HFFc6 (cell line): ENCODE data around the gene LINC00305. TPM values are rescaled to one million over a fixed set of nuclear protein-coding genes. Genes with fewer than 3 reads are reported as not detected.

Experiments
- DNase-seq: peaks from one replicate; pipeline ENCODE4 v3.0.0-alpha.2; 2018
- H3K27ac Mint-ChIP-seq: 2 replicates; pipeline ENCODE4 v1.8.0; 2020; ENCODE audit warnings: mild to moderate bottlenecking, mixed read lengths
- H3K27me3 Mint-ChIP-seq: 2 replicates; pipeline ENCODE4 v1.8.0; 2021; ENCODE audit warnings: mild to moderate bottlenecking, moderate library complexity, mixed read lengths; ENCODE audit not compliant: insufficient read depth
- H3K36me3 Mint-ChIP-seq: 2 replicates; pipeline ENCODE4 v1.8.0; 2021; ENCODE audit warnings: low read depth, mixed read lengths
- H3K4me1 Mint-ChIP-seq: 2 replicates; pipeline ENCODE4 v1.8.0; 2020; ENCODE audit warnings: low read depth, mixed read lengths
- H3K4me3 Mint-ChIP-seq: 2 replicates; pipeline ENCODE4 v1.8.0; 2020; ENCODE audit warnings: mild to moderate bottlenecking, moderate library complexity, mixed read lengths
- H3K9me3 Mint-ChIP-seq: 2 replicates; pipeline ENCODE4 v1.8.0; 2020; ENCODE audit warnings: mild to moderate bottlenecking, mixed read lengths
- CTCF ChIP-seq: fragments of 200-600 bp; sonication (generic); IDR thresholded peaks from 2 replicates; pipeline ENCODE4 v1.5.0; 2021; ENCODE audit warnings: antibody characterized with exemption, mild to moderate bottlenecking
- total RNA-seq, 6 experiments: library from RNA; stranded (reverse); fragmentation: NEBNext Ultra II Directional; extraction: Animal tissue kit (Norgen Biotek cat#: 25700); gene quantifications; 2 replicates in 1 of 6; 3 replicates in 5 of 6; pipeline ENCODE4 v1.2.3, GENCODE V29; 2021

Gene LINC00305
- total RNA-seq, 6 experiments from 2014 or later, result not detected

DNA sequence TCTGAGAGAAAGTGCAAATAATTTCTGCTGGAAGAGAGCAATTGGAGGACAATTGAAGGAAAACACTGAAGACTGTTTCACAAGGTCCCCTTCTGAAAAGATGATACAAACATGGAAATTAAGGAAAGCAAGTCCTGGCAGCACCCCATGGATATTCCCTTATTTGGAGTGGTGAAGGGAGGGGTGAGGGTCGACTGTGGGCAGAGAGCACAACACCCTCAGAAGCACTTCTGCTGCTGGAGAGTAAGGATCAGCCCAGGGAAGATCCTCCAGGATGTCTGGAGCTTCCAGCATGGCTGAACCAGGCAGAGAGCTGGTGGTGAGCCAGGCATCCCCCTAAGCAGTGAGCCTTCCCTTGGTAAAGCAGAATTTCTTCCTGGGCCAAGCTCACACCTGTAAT, 54.7 kb downstream of the LINC00305 start:
- H3K4me3 Mint-ChIP-seq, result no peak overlapping the region
- H3K27ac Mint-ChIP-seq, result no peak overlapping the region
- TF ChIP-seq CTCF, result no peak
- no peak for DNase-seq
- H3K27me3 Mint-ChIP-seq, result peaks cover 5% of the 10 kb centered on the region
- H3K4me1 Mint-ChIP-seq, result no peaks in the 10 kb centered on the region
- no peaks in the 10 kb centered on the region for H3K36me3 Mint-ChIP-seq
- H3K9me3 Mint-ChIP-seq, result no peaks in the 10 kb centered on the region

DNA sequence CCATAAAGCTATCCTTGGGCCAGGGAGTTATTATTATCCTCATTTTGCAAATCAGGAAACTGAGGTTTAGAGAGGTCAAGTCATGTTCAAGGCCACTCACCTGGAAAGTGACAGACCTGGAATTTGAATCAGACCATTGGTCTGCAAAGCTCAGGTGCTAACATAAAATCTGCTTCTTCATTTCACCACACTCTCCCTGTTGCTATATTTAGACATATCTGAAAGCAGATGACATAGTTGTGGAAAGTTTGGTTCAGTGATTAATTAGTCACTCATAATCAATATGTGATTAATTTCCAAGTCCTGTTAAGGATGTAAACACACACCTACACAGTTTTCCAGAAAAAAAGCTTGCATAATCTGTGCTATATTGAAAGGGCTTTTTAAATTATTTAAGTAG, 57.4 kb downstream of the LINC00305 start:
- no peaks in the 10 kb centered on the region for H3K4me1 Mint-ChIP-seq
- no peak overlapping the region for H3K4me3 Mint-ChIP-seq
- H3K9me3 Mint-ChIP-seq, result no peaks in the 10 kb centered on the region; the same call in 1 of the 2 replicates
- no peak for TF ChIP-seq CTCF
- H3K36me3 Mint-ChIP-seq, result no peaks in the 10 kb centered on the region
- no peak overlapping the region for H3K27ac Mint-ChIP-seq
- no peak for DNase-seq
- peaks cover 1% of the 10 kb centered on the region; the same call in 1 of the 2 replicates for H3K27me3 Mint-ChIP-seq

- H3K36me3 Mint-ChIP-seq, result no peaks in the 10 kb centered on the region
- no peak overlapping the region for H3K27ac Mint-ChIP-seq
- H3K4me3 Mint-ChIP-seq, result no peak overlapping the region
- peaks cover 1% of the 10 kb centered on the region; the same call in 1 of the 2 replicates for H3K27me3 Mint-ChIP-seq
- DNase-seq, result no peak
- H3K4me1 Mint-ChIP-seq, result no peaks in the 10 kb centered on the region
- no peaks in the 10 kb centered on the region; the same call in 1 of the 2 replicates for H3K9me3 Mint-ChIP-seq
- no peak for TF ChIP-seq CTCF
These were observed 58.0 kb downstream of the LINC00305 start for GRCh38 chr18:64090876-64091275.

DNA sequence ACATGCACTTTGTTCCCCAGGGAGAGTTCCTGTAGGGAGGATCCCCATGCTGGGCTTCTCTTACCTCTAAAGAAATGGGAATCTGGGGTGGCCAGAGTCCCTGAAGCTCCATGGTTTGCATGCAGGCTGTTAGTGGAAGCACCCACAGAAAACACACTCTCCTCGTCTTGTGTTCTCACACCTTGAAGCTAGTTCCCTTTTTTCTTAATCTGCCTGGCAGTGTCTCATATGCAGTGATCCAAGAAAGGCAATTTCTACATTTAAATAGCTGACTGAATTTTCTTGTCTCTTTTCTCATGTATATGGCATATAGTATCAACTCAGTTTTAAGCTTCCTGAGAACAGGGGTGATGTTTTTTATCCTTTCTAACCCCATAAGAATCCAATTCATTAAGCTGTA, 65.0 kb downstream of the LINC00305 start:
- H3K4me3 Mint-ChIP-seq, result no peak overlapping the region
- no peak for TF ChIP-seq CTCF
- H3K4me1 Mint-ChIP-seq, result no peaks in the 10 kb centered on the region
- no peak overlapping the region for H3K27ac Mint-ChIP-seq
- DNase-seq, result no peak
- no peaks in the 10 kb centered on the region for H3K27me3 Mint-ChIP-seq
- H3K36me3 Mint-ChIP-seq, result no peaks in the 10 kb centered on the region
- no peaks in the 10 kb centered on the region; the same call in 1 of the 2 replicates for H3K9me3 Mint-ChIP-seq

GRCh38 chr18:64082513-64082912, 66.4 kb downstream of the LINC00305 start:
- DNase-seq, result no peak
- Mint-ChIP-seq H3K9me3 (no peaks in the 10 kb centered on the region), H3K36me3 (no peaks in the 10 kb centered on the region), H3K4me3 (no peak overlapping the region), H3K27ac (no peak overlapping the region), H3K4me1 (no peaks in the 10 kb centered on the region), H3K27me3 (no peaks in the 10 kb centered on the region)
- TF ChIP-seq CTCF, result no peak

- no peak for TF ChIP-seq CTCF
- H3K27me3 Mint-ChIP-seq, result no peaks in the 10 kb centered on the region
- DNase-seq, result no peak
- no peak overlapping the region for H3K4me3 Mint-ChIP-seq
- H3K27ac Mint-ChIP-seq, result no peak overlapping the region
- H3K9me3 Mint-ChIP-seq, result no peaks in the 10 kb centered on the region
- H3K36me3 Mint-ChIP-seq, result no peaks in the 10 kb centered on the region
- H3K4me1 Mint-ChIP-seq, result no peaks in the 10 kb centered on the region
These were observed 66.8 kb downstream of the LINC00305 start for GRCh38 chr18:64082054-64082453.
